NT2/D1 (cell line): ENCODE data around the gene ZC3H8.

Source experiments
- YY1 ChIP-seq: IDR thresholded peaks from 2 replicates; pipeline ENCODE4 v1.6.1; 2011; ENCODE audit not compliant: insufficient read length, insufficient read depth
- ZNF274 ChIP-seq: IDR thresholded peaks from 2 replicates; pipeline ENCODE4 v1.6.1; 2011; ENCODE audit warnings: mild to moderate bottlenecking, low read depth, low read length

- TF ChIP-seq ZNF274 = no peak
- no peak for TF ChIP-seq YY1
These were observed 24.5 kb downstream of the ZC3H8 start for GRCh38 chr2:112230371-112230770.
